Stimulated activated CD8-positive, alpha-beta memory T cell treated with anti-CD3 and anti-CD28 coated beads, Interleukin-4, amount 100 ng/mL, for 1 hour (primary cell): ENCODE measurements around the gene TSEN54.
"Not testable (repeated sequence)": the region's sequence is repeated elsewhere in the genome, so short reads cannot be mapped to it uniquely, and the experiment has no call there.

Source experiments
- DNase-seq, 2 donors: peaks; one replicate each; pipeline ENCODE4 v3.0.0-alpha.2; 2020; ENCODE audit warnings: low read depth in 2 of 2, low spot score in 1 of 2

The TSEN54 gene

DNA sequence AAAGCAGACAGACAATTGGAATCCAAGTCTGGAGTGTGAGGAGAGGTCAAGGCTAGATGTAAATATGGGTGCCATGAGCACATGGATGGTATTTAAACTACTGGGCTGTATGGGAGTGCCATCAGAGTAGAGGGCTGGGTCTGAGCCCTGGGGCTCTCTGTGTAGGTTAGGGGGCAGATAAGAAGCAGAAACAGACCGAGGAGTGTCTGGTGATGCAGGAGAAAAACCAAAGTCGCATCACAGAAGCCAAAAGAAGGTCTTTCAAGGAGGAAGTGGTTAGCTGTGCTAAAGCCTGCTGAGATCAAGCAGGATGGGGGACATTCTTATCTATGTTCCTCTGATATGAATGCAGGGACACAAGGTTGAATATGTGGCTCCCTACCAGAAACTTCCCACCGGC, 1.9 kb downstream of the TSEN54 start:
- no peak for DNase-seq

DNA sequence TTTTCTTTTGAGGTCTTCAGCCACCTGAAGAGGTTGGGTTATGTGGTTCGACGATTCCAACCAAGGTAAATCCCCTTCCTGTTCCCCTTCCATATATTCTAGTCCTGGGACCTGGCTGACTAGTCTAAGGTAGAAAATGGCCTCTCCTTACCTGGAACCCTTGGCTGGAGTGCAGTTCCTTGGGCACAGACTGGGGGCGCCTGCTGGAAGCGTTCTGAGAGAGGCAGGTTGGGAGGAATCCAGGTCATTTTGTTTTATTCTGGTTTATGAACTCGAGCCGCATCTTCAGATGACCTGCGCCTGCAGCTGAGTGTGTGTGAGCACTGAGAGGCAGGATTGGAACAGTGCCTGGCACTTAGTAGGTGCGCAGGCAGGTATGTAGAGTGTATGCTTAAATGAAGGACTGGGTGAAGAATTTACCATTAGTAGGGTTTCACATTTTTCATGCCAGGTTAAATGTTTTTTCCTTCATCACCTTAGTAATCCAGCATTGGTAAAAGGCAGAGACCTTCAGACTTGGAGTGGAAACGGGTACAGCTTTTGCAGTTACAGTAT, 2.7 kb downstream of the TSEN54 start:
- DNase-seq, result no peak

DNA sequence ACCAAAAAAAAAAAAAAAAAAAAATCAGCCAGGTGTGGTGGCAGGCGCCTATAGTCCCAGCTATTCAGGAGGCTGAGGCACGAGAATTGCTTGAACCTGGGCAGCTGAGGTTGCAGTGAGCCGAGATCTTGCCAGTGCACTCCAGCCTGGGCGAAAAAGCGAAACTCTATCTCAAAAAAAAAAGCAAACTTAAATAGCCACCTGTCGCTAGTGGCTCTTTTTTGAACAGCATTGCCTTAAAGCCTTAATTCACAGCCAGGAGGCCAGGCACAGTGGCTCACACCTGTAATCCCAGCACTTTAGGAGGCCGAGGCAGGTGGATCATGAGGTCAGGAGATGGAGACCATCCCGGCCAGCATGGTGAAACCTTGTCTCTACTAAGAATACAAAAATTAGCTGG, 4.1 kb downstream of the TSEN54 start:
- DNase-seq, result not testable (repeated sequence)

DNA sequence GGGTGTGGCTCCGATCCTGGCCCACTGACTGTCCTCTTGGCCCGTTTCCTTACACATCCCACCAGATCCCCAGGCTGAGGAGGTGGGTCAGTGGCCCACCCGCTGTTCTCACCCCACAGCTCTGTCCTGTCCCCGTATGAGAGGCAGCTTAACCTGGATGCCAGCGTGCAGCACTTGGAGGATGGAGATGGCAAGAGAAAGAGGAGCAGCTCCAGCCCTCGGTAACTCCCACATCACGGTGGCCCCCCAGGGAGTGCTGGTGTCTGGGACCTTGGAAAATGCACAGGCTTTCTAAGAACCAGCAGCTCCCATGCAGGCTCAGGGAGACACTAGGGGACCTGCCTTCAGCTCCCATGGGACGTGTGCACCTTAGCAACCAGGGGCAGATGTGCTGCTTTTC, 5.0 kb downstream of the TSEN54 start:
- DNase-seq, result no peak

DNA sequence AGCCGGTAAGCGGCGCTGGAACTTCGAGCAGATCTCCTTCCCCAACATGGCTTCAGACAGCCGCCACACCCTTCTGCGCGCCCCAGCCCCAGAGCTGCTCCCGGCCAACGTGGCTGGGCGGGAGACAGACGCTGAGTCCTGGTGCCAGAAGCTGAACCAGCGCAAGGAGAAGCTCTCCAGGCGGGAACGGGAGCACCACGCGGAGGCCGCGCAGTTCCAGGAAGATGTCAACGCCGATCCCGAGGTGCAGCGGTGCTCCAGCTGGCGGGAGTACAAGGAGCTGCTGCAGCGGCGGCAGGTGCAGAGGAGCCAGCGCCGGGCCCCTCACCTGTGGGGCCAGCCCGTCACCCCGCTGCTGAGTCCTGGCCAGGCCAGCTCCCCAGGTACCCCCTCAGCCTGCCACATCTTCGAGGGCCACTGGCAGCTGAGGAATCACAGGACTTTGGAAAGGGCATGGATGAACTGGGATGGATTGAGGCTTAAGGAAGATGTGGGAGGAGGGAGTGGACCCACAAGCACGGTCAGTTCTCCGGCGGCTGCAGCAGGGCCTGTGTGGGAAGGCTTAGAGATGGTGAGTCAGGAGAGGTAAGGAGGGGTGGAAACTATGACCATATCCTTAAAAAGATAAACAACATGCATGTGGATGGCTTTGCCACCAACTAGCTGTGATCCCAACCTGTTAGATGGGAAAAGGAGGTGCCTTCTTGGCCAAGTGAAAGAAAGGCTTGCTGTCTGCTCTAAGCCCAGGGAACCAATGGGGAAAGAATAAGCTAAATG, 5.8 kb downstream of the TSEN54 start:
- no peak for DNase-seq

DNA sequence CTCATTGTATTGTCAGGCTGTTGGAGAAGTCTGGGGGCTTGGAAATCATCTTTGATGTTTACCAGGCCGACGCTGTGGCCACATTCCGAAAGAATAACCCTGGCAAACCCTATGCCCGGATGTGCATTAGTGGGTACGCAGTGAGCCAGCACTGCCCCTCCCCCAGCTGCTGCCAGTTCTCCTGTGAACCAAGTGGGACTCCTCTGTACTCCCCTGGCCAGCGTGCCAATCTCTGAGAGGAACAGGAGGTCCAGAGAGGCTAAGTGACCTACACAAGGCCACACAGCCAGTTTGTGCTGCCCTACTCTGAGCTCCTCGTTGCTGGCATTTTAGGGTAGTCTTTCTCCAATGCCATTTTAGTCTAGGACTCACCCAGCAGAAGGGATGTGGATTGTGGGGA, 7.3 kb downstream of the TSEN54 start:
- no peak for DNase-seq

DNA sequence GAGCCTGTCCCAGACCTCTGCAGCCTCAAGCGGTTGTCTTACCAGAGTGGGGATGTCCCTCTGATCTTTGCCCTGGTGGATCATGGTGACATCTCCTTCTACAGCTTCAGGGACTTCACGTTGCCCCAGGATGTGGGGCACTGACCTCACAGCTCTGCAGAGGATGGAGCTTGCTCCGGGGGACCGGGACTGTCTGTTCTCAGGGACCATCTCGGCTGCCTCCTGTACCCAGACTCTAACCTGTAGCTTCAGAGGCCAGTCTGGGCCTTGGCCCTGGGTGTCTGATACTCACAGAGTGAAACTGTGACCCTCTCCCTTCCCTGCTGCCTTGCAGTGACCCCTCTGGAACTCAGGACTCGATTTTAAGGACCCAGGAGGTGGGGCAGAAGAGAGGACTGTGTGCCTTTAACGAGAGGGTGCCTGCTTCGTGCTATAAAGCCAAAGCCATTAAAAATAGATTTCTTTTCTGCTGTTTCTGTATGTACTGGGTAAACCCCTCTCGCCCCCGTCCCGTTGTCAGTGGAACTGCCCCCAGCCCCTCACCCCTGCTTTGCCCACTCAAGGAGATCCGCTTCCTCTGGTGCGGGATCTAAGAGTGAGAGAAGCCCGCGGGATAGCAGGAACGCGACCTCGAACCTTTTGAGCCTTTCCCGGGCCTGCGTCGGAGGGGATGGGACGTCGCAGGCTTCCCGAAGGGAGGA, 8.1 kb downstream of the TSEN54 start:
- no peak for DNase-seq

DNA sequence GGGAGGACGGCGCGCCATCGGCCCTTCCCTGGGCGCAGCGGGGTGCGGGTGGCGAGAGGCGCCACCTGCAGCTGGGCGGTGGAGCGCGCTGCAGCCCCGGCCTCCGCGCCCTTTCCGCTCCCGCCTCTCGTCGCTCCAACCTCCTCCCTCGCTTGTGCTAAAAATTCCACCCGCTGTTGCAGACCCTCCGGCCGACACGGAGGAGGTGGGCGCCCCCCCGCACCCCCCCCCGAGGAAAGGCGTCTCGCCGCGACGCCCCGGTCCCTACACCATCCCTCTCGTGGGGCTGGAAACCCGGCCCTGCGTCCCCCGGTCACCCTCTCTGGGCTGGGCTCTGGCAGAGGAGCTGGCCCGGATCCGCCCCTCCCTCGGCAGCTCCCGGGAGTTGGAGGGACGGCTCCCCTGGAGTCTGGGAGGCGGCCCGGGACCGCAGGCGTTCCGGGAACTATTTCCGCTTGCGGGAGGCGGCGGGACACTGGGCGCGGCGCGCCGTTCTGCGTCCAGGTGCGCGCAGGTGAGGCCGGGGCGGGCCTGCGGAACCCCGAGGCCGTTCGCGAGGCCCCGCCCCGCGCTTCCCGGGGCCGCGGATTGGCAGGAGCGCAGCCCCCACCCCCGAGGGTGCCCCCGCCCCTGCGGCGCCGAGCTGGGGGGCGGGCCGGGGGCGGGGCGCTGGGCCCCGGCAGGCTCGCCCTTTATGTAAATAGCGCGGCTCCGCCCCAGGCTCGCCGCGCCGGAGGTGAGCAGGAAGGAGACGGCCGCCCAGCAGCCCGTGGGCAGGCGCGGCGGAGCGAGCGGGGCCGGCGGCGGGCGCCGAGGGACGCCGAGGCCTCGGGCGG, 8.9 kb downstream of the TSEN54 start, which contains the start of gene LLGL2:
LLGL2 (plus strand) TSS at position 728 of the 836 bp plus-strand sequence. CDS start 17,730 bp downstream, outside the sequence.
- DNase-seq, result peak; percentile 46 to 64

DNA sequence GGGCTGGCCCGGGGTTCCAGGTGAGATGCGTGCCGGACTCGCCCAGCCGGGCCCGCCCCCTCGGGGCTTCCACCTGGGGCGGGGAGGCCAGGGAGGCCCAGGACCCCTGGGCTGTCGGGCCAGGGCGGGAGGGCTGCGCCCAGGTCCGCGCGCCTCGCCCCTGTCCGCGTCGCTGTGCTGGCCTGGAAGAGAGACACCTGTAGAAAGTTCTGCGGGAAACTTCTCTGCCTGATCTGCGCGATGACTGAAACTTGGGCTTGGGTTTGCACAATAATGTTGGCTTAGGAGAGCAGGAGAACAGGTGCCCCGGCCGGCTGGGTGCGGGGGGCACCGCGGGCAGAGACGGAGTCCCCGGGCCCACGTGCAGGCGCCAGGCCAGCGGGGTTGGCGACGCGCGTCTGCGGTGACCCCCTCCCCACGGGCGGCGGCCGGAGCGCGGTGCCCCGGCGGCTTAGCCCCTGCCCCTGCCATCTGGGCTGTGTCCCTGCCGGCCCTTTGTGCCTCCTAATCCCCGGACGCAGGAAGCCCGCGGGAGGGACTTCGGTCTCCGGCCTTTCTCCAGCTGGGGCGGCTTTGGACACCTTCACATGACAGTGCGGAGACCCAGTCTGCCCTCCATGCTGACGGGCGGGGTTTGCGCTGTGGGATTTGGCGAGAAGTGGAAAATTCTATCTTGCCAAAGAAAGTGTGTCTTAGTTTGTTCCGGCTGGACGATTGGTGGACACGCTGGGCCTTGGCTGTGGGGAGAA, 9.7 kb downstream of the TSEN54 start:
- no peak for DNase-seq

DNA sequence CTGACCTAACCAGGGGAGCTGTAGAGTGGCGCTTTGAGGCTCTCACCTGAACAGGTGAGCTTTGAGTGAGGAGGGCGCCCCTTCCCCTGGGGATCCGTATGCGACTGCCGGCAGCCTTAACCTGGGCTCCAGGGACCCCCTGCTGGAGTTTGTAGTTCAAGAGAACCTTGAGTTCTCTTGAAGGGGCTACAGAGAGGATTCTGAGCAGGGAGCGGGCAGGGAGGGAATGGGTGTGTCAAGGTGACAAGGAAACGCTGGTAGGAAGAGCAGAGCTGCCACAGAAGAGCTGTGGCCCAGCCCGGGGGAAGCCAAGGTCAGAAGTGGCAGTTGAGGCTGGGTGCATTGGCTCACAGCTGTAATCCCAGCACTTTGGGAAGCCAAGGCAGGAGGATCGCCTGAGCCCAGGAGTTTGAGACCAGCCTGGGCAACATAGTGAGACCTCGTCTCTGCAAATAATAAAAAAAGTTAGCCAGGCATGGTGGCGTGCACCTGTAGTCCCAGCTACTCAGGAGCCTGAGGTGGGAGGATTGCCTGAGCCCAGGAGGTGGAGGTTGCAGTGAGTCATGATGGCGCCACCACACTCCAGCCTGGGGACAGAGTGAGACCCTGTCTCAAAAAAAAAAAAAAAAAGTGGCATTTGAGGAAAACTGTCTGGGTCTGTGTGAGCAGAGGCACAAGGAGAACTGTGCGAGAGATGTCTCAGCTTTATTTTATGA, 10.4 kb downstream of the TSEN54 start:
- no peak for DNase-seq

DNA sequence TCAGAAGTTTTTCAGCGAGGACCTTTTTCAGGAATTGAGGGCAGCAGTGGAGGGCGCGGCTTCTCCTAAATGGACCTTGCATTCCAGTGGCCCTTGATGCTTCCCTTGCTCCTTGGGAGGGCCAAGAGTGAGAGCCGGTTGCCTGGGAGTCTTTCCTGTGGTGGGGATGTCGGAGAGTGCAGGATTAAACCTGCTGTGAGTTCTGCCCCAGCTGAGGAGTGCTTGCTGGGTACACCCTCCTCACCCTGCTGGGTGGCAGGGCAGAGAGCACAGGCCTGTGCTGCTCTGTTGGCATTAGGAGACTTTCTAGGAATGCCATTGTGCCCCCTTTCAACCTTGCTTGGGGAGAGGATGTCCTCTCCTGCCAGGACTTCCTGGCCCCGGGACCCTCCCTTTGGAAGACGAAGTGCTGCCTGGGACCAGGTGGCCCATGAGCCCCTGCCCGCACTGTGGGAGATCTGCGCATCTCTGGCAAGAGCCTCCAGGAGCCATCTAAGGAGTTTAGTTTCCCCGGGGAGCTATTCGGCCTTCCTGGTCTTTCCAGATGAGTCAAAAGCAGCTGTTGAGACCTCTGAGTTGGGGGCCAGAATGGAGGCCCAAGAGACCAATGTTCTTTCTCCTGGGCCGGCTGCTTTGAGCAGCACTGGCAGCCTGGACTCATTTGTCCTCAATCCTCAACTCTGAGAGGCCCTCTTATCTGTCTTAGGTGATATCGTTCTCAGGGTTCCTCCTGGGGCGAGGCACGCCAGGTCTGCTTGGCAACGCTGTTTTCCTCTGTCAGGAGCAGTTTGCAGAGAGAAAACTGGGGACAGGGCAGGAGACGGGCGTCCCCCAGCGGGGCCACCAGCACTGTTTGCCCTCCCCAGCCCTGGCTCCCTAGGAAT, 14.8 kb downstream of the TSEN54 start:
- DNase-seq, result no peak

DNA sequence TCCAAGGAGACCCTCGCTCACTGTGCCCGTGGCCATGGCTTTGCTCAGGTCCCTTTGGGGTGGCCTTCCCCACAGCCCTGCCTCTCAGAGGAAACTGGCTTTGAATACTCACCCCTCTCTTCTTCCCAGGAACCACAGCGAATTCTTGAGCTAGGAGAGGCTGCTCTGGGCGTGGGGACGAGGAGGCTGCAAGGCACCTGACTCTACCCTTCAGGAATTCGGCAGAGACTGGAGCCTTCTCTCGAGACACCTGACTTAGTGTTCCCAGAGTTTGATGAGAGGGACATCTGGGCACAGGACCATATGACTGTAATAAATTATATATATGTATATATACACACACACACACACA, 15.4 kb downstream of the TSEN54 start:
- DNase-seq, result no peak

DNA sequence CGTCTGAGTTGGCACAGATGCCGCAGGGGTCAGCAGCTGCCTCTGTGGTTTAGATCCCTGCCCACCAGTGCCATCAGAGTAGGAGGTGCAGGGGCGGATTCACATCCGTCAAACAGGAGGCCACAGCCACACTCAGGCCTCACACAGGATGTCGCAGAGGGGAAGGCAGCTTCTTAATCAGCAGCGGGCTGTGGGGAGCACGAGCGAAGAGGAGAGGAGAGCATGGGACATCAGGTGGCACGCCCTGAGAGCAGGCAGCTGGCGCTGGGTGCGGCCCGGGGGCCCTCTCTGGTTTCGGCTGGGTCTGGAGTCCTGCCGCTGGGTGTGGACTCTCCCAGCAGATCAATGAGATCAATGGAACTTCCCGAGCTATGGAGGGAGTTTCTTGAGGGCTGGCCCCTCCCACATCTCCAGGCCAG, 18.8 kb downstream of the TSEN54 start:
- peak; percentile 28 to 39 for DNase-seq

DNA sequence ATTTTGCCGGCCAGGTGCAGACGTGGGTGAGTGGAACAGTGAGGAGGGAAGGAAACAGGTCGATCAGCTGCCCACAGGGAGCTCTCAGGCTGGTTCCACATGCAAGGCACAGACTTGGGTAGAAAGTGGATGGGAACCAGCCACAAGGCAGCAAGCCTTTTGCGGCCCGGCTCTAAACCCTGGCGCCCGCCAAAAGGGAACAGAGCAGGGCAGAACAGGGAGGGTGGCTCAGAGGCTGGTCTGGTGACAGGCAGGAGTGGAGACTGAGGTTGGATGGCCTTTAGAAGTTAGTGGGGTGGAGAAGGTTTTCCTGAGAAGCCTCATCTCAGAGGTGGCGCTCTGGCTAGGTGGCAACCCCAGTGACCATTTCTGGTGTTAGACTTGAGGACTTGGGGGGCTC, 19.5 kb downstream of the TSEN54 start:
- no peak for DNase-seq

DNA sequence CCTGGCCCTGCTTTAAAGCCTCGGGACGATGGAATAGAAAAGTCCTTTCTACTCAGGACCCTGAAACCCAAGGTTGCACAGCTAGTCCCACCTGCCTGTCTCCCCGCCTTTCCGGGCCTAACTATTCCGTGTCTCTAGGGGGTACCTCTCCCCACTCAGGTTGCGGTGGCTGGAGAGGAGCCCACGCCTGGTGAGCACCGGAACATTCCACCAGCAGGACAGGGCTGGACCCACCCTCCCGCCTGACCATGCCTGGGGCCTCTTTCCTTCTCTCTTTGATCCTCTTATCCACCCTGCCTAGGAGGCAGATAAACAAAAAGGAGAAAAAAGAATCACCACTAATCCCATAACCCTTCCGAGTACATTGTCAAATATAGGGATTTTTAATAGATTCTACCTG, 20.0 kb downstream of the TSEN54 start:
- no peak for DNase-seq

DNA sequence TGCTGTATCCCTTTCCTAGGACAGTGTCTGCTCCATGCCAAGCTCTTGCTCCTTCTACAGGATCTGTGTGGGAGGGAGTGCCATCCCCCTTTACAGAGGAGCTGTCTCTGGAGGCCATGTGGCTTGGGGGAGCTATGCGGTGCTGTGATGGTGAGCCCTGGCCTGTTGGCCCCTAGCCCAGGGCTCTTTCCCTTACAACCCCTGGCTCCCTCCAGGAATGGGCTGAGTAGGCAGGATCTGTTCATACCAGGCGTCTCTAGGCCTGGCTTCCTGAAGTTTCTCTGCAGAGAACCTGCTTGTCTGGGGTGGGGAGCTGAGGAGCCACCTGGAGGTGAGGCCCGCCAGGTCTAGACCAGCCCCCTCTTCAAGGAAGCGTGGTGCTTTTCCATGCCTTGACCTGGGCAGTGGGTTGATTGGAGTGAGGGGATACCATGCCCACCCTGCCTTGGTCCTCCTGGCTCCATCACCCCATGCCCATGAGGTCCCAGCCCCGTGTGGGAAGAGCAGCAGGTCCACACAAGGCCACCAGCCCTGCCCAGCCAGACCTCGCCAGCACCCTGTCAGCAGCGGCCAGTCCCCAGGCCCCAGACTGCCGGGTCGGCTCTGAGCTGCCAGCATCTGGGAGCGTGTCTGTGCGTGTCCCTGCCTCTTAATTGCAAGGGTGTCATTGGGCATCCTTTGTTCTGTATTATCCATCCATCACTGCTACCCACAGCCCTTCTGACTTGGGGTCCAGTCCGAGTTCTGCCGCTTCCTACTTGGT, 23.8 kb downstream of the TSEN54 start:
- DNase-seq, result no peak

DNA sequence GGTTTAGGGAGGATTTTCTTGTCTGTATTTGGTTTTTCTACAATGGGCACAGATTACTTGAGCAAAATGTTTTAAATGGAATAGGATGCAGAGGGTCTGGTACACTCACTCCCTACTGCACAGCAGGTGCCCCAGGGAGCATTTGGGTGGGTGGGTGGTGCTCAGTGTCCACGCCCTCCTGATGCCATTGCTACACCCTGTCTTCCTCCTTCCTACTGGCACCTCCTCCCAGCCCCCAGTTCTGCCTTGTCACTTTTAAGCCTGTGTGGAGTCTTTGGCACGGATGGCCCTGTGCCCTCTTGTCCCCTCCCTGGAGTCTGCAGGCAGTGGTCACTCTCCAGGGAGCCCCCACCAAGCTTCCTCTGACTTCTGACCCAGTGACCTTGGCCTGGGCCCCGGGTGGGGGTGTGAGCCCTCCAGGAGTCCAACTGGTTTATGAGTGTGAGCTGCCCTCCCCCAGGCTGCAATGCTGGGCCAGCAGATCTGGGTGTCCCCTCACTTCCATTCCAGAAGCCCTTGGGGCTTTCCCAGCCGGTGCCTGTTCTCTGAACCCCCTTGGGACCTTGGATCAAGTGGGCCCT, 24.7 kb downstream of the TSEN54 start:
- DNase-seq, result no peak

DNA sequence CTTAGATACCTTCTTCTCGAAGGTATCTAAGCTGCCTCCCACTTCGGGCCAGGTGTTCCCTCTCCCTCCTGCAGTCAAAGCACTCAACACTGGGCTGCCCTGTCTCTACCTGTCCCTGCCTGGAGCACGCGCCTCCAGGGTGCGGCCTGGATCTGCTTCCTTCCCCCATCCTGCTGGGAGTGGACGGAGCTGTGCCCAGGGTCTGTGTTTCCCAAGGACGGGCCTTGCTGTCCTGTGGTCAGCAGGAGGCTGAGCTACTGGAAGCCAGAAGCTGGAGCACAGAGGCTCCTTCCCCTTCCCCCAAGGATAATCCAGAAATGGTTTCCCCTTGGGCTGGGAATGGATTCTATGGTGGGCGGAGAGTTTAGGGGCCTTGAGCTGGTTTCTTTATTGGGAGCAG, 25.9 kb downstream of the TSEN54 start:
- DNase-seq, result no peak
